HG02798 (cell line): ENCODE data around the gene CFTR.
"Not testable (repeated sequence)": the region's sequence is repeated elsewhere in the genome, so short reads cannot be mapped to it uniquely, and the experiment has no call there.

Source experiments
- ATAC-seq: cut with Tn5 transposase; IDR thresholded peaks from one replicate; pipeline ENCODE4 v1.9.1; 2021; ENCODE audit warnings: mild to moderate bottlenecking; ENCODE audit not compliant: unreplicated experiment, poor library complexity

CFTR gene

DNA sequence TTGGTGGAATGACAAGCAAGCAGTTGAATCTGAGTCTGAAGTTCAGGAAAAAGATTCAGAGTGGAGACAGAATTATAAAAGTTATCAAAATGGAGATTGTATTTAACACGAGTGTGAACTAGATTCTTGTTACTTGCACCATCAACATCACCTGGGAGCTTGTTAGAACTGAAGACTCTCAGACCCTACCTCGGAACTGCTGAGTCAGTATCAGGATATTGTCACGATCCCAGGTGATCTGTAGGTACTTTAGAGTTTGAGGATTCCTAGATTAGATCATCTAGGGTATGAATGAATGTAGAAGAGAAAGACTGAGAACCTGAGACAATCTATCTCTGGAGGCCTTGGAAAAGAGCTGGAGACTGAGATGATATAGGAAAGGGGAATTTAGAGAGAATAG is 199.3 kb downstream of the CFTR start:
- no peak for ATAC-seq

DNA sequence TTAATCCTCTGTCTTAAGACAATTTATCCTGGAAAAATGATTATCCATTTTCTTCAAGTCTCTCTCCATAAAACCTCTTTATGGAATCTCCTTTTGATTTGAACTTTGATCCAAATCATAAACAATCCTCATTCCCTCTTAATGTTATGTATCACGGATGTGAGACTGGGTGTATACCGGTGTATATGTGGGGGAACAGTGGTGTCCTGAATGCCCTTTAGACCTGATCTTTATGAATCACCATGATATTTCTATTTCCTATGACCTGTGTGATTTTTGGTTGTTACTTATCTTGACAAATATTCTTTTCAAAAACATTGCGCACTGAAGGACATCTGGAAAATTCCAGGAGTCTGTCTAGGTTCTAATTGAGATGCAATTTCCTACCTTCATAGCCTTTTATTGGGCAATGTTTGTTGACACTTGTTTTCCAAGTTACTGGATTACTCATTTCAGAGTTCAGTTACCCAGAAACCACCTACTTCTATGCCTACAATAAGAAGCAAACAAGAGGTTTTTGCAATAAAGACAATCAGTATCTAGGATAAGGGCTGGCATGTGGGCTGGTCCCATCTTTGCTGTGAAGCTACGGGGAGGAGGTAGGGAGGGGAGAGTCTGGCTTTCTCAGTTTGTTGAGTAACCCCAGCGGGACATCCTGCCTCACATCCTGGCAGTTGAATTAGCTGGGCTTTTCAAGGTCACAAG is 203.0 kb downstream of the CFTR start:
- no peak for ATAC-seq

DNA sequence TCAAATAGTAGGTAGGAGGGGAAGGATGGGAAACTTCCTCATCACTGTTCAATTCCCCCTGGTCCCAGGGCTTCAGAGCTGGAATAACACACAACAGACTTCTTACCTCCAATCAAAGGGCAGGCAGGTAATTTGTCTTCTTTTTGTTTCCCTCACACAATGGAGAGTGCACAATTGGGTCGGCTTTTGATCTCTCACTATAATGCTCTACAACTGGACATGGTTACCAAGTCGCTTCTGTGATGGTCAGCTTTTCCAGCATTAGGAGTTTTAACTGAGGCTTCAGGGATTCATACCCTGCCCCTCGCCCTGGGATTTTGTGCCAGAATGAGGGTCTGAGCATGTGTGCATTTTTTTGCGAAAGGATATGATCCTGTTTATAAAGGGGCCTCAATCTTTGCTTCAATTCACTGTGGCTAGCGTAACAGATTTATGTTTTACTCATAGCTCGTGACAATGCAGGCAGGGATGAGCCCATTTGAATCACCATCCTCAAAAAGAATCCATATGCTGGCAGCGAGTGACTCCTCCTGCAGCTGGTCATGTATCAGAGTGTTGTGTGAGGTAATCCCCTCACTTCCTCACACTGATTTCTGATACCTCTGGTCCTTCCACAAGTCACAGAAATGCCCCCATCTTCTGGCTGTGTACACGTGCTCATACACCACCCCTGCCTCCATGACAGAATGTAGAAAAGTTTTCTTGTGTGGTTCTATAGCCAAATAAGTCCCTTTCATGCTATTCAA is 203.8 kb downstream of the CFTR start:
- no peak for ATAC-seq

DNA sequence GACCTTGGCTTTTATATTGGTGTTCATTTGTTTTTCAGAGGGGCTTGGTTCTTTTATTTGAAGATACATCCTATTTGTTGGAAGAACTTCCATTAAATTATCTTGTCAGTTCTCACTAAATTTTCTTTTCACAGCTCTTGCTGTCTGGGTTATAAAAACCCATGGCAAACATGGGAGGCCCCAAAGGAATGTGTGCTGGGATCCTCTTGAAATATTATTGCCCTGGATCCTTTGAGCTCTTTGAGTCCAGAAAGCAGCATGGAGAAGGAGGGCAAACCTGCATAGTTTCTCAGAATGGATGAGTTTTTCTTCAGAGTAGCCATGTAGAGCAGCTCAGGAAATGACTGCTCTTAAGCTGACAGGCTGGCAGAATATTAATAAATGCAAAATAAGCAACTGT is 206.0 kb downstream of the CFTR start:
- no peak for ATAC-seq

DNA sequence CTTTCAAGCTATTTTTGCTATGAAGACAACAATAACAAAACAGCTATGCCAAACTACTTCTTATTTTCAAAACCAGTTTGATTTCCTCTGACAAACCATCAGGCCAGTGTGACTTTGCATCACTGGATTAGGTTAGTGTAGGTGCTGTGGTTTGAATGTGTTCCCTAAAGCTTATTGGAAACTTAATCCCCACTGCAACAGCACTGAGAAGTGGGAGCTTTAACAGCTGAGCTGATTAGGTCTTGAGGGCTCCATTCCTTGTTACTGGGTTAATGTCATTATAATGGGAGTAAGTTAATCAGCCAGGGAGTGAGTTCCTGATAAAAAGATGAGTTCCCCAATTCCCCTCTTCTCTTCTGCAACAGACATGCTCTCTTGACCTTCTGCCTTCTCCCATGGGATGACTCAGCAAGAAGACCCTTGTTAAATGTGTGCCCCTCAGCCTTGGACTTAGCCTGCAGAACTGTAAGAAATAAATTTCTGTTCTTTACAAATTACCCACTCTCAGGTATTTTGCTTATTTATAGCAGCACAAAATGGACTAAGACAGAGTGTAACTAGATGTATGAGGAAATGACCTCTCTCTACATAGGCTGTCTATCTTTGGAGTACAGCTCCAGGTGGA is 206.6 kb downstream of the CFTR start:
- no peak for ATAC-seq

DNA sequence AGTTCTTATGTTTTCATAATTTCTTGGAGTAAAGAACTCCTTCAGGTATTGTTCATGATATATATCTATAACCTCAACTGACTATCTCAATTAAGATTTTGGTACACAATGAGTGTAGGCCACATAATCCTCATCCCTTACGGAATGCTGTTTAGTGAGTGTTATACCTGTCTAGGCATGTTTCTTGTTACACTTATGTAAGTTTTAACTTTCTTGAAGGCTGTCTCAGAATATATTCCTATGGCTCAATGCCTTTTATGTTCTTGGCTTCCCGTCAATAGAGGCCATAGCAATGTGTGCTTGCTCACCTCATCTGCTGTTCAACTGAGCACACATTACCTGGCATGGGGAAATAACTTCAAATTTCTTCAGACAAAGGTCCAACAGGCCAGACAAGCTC is 208.3 kb downstream of the CFTR start:
- ATAC-seq: no peak

DNA sequence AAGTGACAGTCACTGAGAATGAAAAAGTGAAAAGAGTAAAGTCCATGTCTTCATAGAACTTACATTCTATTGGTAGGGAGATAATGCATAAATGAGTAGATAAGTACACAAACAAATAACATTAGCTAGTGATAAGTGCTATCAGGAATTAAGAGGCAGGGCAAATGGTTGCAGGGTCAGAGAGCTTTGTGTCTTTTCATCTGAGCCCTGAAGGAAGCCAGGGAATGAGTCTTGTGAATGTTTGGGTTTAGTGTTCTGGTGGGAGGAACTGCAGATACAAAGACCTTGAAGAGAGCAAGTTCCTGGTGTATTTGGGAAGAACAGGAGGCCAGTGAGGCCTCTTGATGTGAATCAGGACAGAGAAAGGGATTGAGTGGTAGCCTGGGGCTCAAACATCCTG is 209.6 kb downstream of the CFTR start:
- no peak for ATAC-seq

DNA sequence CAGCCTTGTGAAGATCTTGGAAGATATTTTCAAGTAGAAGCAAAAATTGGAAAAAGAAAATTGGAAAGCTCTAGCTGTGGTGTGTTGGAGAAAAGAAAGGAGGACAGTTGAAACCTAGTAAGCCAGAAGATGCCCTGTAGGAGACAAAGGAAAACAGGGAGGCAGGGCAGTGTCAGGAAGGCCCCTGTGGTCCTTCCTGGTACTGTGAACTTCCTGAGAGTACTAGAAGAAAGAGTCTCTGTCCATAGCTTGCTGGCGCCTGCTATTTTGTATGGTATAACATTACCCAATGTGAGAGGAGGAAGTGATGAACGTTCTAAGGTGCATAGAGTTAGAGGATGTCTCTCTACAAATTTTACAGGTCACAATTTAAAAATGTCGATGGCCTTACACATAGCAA is 210.3 kb downstream of the CFTR start:
- ATAC-seq: no peak

DNA sequence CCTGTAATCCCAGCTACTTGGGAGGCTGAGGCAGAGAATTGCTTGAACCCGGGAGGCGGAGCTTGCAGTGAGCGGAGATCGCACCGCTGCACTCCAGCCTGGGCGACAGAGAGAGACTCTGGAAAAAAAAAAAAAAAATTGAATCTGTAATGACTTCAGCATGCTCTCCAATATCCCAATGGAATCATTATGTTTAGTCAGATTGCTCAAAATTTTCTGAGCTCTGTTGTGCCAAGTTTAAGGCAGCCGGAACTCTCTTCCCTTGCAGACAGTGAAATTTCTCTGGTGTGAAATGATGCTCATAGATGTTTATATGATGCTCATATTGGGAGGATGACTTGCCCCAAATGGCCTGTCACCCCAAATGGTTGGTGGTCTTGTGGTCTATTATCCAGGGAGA is 212.5 kb downstream of the CFTR start:
- ATAC-seq: no peak

DNA sequence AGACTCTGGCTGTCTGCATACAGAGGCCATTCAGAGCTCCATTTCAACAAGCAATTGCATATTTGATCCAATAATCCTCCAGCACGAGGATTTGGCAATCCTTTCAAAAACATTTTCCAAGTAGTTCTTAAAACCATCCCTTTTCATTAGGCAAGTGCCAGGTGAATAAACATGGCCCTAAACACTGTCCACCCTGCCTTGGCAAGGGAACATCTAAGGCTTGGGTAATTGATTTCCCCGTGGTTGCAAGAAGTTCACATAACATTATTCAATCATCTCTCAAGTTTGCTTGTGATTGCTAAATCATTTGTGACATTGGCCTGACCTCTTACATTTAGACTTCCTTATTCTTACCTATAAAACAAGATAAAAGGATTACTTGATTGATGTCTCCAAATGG is 218.2 kb downstream of the CFTR start:
- ATAC-seq: no peak

DNA sequence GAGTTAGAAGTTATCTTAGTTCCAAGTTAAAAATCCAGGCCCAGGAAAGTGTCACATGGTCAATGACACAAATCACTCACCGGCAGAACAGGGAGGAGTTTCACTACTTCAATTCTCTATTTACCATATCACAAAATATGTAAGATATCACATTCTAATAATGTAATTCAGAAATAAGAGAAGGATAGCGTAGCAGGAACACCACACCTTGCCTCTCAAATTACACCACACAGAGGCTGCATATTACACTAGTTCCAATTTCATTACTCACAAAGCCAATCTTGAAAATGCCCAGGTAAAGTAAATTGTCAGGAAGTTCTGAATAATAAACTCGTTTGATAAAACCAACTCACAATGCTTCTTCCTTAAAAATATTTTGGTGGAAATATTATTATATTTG is 224.2 kb downstream of the CFTR start:
- ATAC-seq: no peak

DNA sequence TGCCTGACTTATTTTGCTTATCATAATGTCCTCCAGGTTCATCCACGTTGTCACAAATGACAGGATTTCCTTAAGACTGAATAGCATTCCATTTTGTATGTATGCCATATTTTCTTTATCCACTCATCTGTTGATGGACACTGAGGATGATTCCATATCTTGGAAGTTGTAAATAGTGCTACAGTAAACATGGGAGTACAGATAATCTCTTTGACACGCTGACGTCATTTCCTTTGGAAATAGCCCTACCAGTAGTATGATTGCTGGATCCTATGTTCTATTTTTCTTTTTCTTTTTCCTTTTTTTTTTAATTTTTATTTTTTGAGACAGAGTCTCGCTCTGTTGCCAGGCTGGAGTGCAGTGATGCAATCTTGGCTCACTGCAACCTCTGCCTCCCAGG is 225.8 kb downstream of the CFTR start:
- no peak for ATAC-seq

DNA sequence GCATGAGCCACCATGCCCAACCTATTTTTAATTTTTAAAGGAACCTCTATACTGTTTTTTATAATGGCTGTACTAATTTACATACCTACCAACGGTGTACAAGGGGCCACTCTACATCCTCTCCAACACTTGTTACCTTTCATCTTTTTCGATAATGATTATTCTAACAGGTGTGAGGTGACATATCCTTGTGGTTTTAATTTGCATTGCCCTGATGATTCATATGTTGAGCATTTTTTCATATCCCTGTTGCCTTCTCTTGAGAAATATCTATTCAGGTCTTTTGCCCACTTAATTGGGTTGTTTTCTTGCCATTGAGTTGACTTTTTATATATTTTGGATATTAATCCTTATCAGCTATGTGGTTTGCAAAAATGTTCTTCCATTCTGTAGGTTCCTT is 226.4 kb downstream of the CFTR start:
- ATAC-seq: no peak

DNA sequence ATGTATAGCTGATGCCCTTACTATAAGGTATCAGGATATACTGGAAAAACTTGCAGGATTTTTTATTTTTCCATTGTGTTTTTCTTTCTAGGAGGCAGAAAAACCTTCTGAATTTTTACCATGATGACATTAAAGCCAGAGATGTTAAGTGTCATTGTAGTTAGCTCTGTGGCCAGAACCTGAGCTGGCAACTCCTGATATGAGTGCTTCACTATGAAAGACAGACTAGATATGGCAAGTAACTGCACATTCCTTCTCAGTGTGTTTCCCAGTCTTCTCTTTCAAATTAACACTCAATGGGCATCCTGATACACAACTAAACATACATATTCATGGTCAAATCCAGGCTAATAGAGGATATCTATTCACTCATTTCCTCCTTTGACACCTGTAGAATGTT is 227.3 kb downstream of the CFTR start:
- no peak for ATAC-seq

DNA sequence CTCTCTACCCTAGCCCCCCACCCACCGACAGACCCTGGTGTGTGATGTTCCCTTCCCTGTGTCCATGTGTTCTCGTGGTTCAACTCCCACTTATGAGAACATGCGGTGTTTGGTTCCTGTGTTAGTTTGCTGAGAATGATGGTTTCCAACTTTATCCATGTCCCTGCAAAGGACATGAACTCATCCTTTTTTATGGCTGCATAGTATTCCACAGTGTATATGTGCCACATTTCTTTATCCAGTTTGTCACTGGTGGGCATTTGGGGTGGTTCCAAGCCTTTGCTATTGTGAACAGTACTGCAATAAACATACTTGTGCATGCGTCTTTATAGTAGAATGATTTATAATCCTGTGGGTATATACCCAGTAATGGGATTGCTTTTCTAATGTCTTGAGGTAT is 228.3 kb downstream of the CFTR start:
- not testable (repeated sequence) for ATAC-seq

DNA sequence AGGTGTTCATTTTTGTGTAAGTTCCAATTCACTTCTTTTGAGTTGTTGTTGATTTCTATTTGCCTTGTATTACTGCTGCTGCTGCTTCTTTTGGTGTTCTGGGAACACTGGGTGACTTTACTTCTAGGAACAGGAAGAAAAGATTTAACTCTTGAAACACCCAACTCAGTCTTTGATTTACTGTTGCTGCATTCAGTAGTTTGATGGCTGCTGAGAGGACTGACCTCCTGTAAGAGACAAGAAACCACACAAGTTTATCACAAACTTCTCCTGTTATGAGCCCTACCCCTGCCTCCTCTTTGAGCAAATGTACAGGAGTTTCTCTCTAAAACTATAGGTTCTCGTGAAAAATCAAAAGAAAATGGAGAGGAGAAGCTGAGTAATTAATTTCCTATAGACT is 231.7 kb downstream of the CFTR start:
- ATAC-seq: no peak

DNA sequence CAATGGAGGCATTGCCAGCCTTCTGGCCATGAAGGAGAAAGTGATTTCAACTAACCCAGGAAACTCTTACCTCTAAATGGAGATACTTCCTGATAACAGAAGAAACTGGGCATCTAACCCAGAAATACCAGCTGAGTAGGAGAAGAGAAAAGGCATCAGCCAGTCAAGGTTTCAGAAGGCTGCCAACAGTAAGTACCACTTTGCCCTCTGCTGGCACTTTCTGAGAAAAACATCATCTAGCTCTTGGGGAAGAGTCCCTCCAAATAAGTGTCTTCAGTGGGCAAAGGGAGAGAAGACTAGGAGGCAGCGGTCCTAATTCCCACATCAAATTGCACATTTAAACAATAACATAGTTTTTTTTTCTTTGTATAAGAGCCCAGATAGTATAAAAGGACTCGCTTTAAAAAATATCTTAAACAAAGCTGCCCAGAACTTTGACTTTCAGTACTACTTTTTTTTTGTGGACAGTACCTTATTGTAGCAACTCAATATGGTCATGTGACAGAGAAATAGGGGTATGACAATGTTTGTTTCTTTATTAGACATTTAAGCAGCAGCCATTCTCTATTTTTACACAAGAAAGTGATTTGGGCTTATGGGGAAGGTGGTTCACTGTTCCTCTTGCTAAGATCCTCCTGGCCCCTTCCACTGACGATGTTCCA is 236.1 kb downstream of the CFTR start:
- ATAC-seq: peak; percentile 91

DNA sequence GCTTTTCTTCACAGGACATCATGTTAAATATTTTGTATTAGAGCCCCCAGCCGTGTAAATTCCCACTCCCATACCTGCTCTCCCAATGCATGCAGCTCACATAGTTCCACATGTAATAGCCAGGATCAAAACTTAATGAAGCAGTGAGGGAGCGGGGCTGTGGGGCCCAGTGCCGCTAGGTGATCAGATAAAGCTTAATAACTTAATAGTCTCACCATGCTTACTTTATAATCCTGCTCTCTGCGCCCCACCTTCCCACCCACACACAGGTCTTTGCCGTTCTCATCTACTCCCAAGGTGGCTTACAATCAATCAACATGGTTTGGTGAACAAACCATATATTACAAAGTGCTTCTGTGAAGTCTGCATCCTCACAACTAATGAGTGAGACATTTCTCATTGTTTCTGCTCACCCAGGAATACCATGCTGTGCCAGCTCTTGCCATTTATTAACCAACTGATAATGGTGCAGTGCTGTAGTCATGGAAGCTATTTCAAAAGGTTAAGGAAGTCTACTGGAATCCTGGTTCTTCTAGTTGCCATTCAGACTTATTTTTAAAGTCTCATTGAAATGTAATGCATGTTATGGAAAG is 237.0 kb downstream of the CFTR start:
- ATAC-seq: no peak

DNA sequence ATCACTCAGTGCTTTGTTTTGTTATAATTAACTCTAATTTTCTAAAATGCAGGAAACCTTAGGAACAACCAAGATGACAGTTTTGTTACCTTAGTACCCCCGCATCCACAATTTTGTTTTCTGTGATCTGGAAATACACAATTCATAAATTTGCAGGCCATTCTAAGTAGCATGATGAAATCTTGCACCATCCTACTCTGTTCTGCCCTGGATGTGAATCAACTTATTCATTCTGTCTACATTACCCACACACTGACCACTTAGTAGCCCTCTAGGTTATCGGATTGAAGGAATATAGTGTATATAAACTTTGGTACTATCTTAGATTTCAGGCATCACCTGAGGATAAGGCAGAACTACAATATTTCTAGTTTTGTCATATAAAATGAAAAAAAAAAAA is 237.5 kb downstream of the CFTR start:
- ATAC-seq: no peak
